IPS DF 19.7 (cell line): ENCODE data around the gene KCTD15.

Experiments used
- DNase-seq: peaks from one replicate; pipeline ENCODE4 v3.0.0-alpha.2; 2013; ENCODE audit warnings: low read depth, low spot score

The KCTD15 gene

GRCh38 chr19:33796164-33796875 lies at the start of gene KCTD15:
TSS of gene KCTD15 (plus strand) at chr19:33796870. CDS start at chr19:33800455, 3,585 bp downstream.
- no peak for DNase-seq

- DNase-seq: no peak
These were observed 49.4 kb upstream of the KCTD15 start for GRCh38 chr19:33747273-33747672.

GRCh38 chr19:33748231-33748630 lies 48.4 kb upstream of the KCTD15 start:
- no peak for DNase-seq

- no peak for DNase-seq
These were observed 47.7 kb upstream of the KCTD15 start for GRCh38 chr19:33749016-33749415.

- DNase-seq: no peak
These were observed 47.0 kb upstream of the KCTD15 start for GRCh38 chr19:33749619-33750175.

GRCh38 chr19:33750587-33751435 lies 45.9 kb upstream of the KCTD15 start:
- DNase-seq: no peak

- DNase-seq: no peak
These were observed 45.3 kb upstream of the KCTD15 start for GRCh38 chr19:33751436-33751770.

- DNase-seq: no peak
These were observed 44.5 kb upstream of the KCTD15 start for GRCh38 chr19:33752018-33752800.

GRCh38 chr19:33752945-33753344 lies 43.7 kb upstream of the KCTD15 start:
- no peak for DNase-seq

GRCh38 chr19:33754361-33754760 lies 42.3 kb upstream of the KCTD15 start:
- no peak for DNase-seq

- DNase-seq: no peak
These were observed 41.3 kb upstream of the KCTD15 start for GRCh38 chr19:33755099-33756035.

GRCh38 chr19:33756177-33756576 lies 40.5 kb upstream of the KCTD15 start:
- no peak for DNase-seq

GRCh38 chr19:33758541-33759013 lies 38.1 kb upstream of the KCTD15 start:
- DNase-seq: no peak

GRCh38 chr19:33759356-33759755 lies 37.3 kb upstream of the KCTD15 start:
- no peak for DNase-seq

- DNase-seq: no peak
These were observed 32.9 kb upstream of the KCTD15 start for GRCh38 chr19:33763633-33764371.

- DNase-seq: no peak
These were observed 30.0 kb upstream of the KCTD15 start for GRCh38 chr19:33766623-33767022.

- DNase-seq: no peak
These were observed 28.7 kb upstream of the KCTD15 start for GRCh38 chr19:33767898-33768413.

- no peak for DNase-seq
These were observed 27.5 kb upstream of the KCTD15 start for GRCh38 chr19:33769208-33769607.

- DNase-seq: no peak
These were observed 26.6 kb upstream of the KCTD15 start for GRCh38 chr19:33770107-33770506.
